Adrenal gland (tissue), 12 donors: Measurements from ENCODE around the gene LRRC36. TPM values are rescaled to one million over a fixed set of nuclear protein-coding genes. Genes with fewer than 3 reads are reported as not detected.
A peak's percentile ranks its signal among the peaks of the same experiment; 100 is the strongest.

Source experiments
- DNase-seq, 7 donors: peaks; one replicate each; pipeline ENCODE4 v3.0.0-alpha.2; 2019 to 2020
- H3K27ac ChIP-seq, 5 donors: fragments of 200-600 bp; sonication (generic) in 4 of 5; 1 replicate in 3 of 5; 2 replicates in 2 of 5; pipeline versions ENCODE4 v1.5.1 to v1.8.0; 2016 to 2020; ENCODE audit warnings: mild to moderate bottlenecking in 1 of 5
- H3K27me3 ChIP-seq: fragments of 200-600 bp; 2 replicates; pipeline ENCODE4 v1.8.0; 2021
- H3K36me3 ChIP-seq, 2 donors: fragments of 200-600 bp; replicated peaks in 1 of 2; 1 replicate in 1 of 2; 2 replicates in 1 of 2; pipeline versions ENCODE4 v1.5.1 to v1.8.0; 2018 to 2022
- H3K4me1 ChIP-seq, 2 donors: fragments of 200-600 bp; replicated peaks in 1 of 2; 1 replicate in 1 of 2; 2 replicates in 1 of 2; pipeline versions ENCODE4 v1.5.1 to v1.8.0; 2018 to 2021
- H3K4me3 ChIP-seq, 4 donors: fragments of 200-600 bp; sonication (generic) in 3 of 4; one replicate each; pipeline ENCODE4 v1.5.1; 2016 to 2018
- H3K9me3 ChIP-seq, 3 donors: fragments of 200-600 bp; sonication (generic) in 1 of 3; replicated peaks in 1 of 3; 1 replicate in 2 of 3; 2 replicates in 1 of 3; pipeline versions ENCODE4 v1.5.1 to v1.8.0; 2016 to 2021
- POLR2A ChIP-seq, 2 donors: fragments of 450-650 bp; IDR thresholded peaks; one replicate each; pipeline ENCODE4 v1.6.1; 2017; ENCODE audit warnings: antibody characterized with exemption in 2 of 2, mild to moderate bottlenecking in 2 of 2, moderate library complexity in 1 of 2
- WGBS, 4 donors: extraction: QIAGEN DNeasy Blood & Tissue Kit in 2 of 4; methylation state at CpG; one replicate each; pipeline versions ENCODE4 v1.1.5 to v1.1.7; 2013 to 2017; 5-methylcytosine and 5-hydroxymethylcytosine counted together
- intact Hi-C, 2 donors: fragments of 100-400 bp; cut with DNase I; formaldehyde crosslinking; loops; one replicate each; pipeline versions ENCODE4 v1.14.1 to v1.15.0; 2022 to 2023
- polyA plus RNA-seq, 3 donors: library from polyadenylated mRNA; stranded (reverse); fragments of 200-250 nt in 2 of 3; fragments of 350-450 nt in 1 of 3; fragmentation: Illumina TruSeq in 1 of 3; extraction: RNeasy Lipid Tissue Mini Kit (QIAGEN cat#74804) in 1 of 3; gene quantifications; one replicate each; pipeline ENCODE4 v1.2.3, GENCODE V29; 2013 to 2014
- total RNA-seq, 9 donors: library from RNA; depleted of rRNA in 4 of 9; stranded (reverse); fragments of >200 nt in 4 of 9; fragments of 120-200 nt in 1 of 9; fragmentation: NEBNext Ultra II Directional in 1 of 9; extraction: Animal tissue kit (Norgen Biotek cat#: 25700) in 1 of 9; gene quantifications; one replicate each; pipeline versions ENCODE4 v1.1.0 to v1.2.4, GENCODE V29; 2013 to 2023
- TF ChIP-seq, protein P1 (sequence below), 6 experiments: fragments of 450-650 bp in 4 of 6; fragments of 200-600 bp in 2 of 6; sonication (generic) in 1 of 6; IDR thresholded peaks; 1 replicate in 5 of 6; 2 replicates in 1 of 6; pipeline versions ENCODE4 v1.5.1 to v1.8.0; 2016 to 2021; ENCODE audit warnings: antibody characterized with exemption in 6 of 6, mild to moderate bottlenecking in 2 of 6, moderate library complexity in 1 of 6
- donor health status: healthy with polysubstance abuse.
- donor health status: Bipolar disorder and iron deficiency.
- donor health status: DM: yes; HTN: yes; CAD: no.
- donor health status: DM: no; HTN: no; CAD: no.
- donor health status: DM: no; HTN: no; CAD: no.
- donor health status: DM: yes; HTN: yes; CAD: no.

LRRC36 gene
- total and polyA plus RNA-seq, 12 donors = 0.15 to 4.7 (median 0.61) TPM; not detected in 5

DNA sequence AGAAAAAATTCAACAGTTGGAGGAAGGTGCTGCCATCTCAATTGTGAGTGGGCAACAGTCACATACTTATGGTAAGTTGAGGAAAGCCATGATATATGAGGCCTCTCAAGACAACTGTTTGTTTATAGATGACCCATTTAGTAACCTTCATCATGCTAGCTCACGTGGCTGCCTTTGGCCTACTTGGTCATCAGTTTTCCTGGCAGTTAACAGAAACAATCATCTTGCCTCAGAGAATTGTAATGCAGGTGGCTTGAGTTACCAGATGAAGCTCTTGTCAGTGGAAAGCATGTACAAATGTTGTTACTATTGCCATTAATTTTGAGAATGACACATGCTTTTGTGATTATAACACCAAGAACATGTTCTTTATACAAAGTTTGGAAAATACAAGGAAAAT, 52.0 kb downstream of the LRRC36 start:
- H3K9me3 ChIP-seq = no peaks in the 10 kb centered on the region
- DNase-seq = peak in 1 of 7 donors; percentile 14
- WGBS, 4 donors = 60 to 83% (median 69%) methylated on average over 1 of the region's 1 CpG
- H3K4me3 ChIP-seq = no peak overlapping the region
- no peaks in the 10 kb centered on the region for H3K27me3 ChIP-seq
- intact Hi-C loops = no loop called here
- no peak overlapping the region for H3K27ac ChIP-seq
- no peaks in the 10 kb centered on the region for H3K36me3 ChIP-seq
- no peaks in the 10 kb centered on the region for H3K4me1 ChIP-seq
- TF ChIP-seq, protein P1, sequence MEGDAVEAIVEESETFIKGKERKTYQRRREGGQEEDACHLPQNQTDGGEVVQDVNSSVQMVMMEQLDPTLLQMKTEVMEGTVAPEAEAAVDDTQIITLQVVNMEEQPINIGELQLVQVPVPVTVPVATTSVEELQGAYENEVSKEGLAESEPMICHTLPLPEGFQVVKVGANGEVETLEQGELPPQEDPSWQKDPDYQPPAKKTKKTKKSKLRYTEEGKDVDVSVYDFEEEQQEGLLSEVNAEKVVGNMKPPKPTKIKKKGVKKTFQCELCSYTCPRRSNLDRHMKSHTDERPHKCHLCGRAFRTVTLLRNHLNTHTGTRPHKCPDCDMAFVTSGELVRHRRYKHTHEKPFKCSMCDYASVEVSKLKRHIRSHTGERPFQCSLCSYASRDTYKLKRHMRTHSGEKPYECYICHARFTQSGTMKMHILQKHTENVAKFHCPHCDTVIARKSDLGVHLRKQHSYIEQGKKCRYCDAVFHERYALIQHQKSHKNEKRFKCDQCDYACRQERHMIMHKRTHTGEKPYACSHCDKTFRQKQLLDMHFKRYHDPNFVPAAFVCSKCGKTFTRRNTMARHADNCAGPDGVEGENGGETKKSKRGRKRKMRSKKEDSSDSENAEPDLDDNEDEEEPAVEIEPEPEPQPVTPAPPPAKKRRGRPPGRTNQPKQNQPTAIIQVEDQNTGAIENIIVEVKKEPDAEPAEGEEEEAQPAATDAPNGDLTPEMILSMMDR (IDR thresholded peaks at IDR 0.05) = no peak
- no peak for TF ChIP-seq POLR2A (IDR thresholded peaks at IDR 0.05)

DNA sequence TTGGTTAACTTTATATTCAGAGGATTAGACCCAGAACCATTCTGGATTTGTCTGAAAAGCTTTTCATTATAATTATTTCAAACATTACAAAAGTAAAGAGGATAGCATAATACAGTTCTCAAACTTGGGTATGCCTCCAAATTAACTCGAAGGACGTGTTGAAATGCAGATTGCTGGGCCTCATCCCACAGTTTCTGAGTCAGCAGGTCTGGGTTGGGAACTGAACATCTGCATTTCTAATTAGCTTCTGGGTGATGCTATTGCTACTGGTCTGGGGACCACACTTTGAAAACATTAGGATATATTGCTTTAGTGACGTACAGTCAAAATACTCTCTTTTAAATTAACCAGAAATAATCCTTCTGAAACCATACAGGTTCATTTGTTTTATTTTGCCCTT, 56.7 kb downstream of the LRRC36 start:
- Histone ChIP-seq H3K4me1 (no peaks in the 10 kb centered on the region), H3K27me3 (no peaks in the 10 kb centered on the region), H3K27ac (no peak overlapping the region), H3K9me3 (no peaks in the 10 kb centered on the region), H3K36me3 (no peaks in the 10 kb centered on the region), H3K4me3 (no peak overlapping the region)
- intact Hi-C loops = no loop called here
- DNase-seq = no peak
- WGBS, 4 donors = 80 to 97% (median 93%) methylated on average over 3 of the region's 3 CpGs
- TF ChIP-seq POLR2A (IDR thresholded peaks at IDR 0.05) = no peak
- TF ChIP-seq, protein P1 (IDR thresholded peaks at IDR 0.05) = no peak

DNA sequence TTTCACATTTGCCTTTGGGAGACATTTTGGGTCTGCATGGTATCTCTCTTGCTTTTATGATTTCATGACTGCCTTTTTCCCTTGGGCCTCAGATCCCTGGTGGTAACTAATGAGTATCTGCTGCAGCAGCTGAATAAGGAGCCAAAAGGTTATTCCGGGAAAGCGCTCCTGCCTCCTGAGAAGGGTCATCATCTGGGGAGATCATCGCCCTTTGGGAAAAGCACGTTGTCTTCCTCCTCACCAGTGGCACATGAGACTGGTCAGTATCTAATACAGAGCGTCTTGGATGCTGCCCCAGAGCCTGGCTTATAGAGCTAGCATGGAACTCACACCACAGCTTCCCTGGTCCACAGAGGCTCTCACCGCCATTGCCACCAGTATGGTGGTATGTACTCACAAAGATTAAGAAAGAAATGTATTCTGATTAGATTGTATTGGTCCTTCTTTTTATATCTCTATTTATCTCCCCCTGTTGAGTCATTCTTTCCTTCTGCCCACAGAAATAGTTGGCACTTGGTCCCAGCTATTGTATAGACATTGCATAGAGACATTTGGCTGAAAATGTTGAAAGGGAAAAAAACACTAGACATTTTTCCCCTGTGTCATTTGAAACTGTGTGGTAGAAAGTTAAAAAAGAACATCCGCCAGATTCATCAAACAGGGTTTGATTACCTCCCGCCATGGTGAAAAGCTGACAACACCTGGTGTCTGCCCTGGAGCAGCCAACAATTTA, 58.3 kb downstream of the LRRC36 start:
- TF ChIP-seq POLR2A (IDR thresholded peaks at IDR 0.05) = no peak
- TF ChIP-seq, protein P1 (IDR thresholded peaks at IDR 0.05) = no peak
- Histone ChIP-seq H3K4me1 (no peaks in the 10 kb centered on the region), H3K4me3 (no peak overlapping the region), H3K27me3 (no peaks in the 10 kb centered on the region), H3K27ac (no peak overlapping the region), H3K9me3 (no peaks in the 10 kb centered on the region), H3K36me3 (no peaks in the 10 kb centered on the region)
- peak in 1 of 7 donors; percentile 23 for DNase-seq
- intact Hi-C loops = no loop called here
- 85 to 93% (median 88%) methylated on average over 8 of the region's 8 CpGs for WGBS, 4 donors

DNA sequence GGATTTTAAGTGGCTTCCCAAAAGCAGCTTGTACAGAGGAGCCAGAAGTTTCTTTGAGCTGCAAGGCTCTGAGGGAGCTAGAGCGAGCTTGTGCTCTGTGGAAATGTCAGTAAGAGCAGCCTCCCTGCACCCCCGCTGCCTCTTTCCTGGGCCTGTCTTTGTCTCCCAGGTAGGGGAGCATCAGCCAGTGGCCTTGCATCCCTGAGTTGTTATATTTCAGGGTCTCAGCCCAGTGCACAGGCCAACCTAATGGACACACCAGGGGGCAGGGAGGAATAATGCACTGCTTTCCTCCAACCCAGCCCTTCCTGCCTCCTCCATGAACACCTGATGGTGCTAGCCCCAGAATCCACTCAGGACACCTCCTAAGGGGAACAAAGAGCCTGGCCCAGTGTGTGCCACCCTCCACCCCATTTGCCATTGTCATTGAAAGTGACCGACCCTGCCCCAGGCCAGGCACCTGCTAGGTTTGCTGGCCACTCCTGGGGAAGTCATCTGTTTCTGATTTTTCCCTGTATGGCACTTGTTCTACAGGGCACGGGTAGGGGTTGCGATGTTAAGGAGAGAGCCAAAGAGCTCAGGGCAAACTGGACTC, 60.3 kb downstream of the LRRC36 start:
- WGBS, 4 donors = 90 to 97% (median 96%) methylated on average over 5 of the region's 5 CpGs
- H3K4me3 ChIP-seq = no peak overlapping the region
- H3K27ac ChIP-seq = no peak overlapping the region
- TF ChIP-seq POLR2A (IDR thresholded peaks at IDR 0.05) = no peak
- TF ChIP-seq, protein P1 (IDR thresholded peaks at IDR 0.05) = no peak
- DNase-seq = peak in 1 of 7 donors; percentile 25
- no peaks in the 10 kb centered on the region for H3K27me3 ChIP-seq
- no peaks in the 10 kb centered on the region for H3K36me3 ChIP-seq
- H3K4me1 ChIP-seq = peaks cover 0 to 4% of the 10 kb centered on the region in 2 donors
- H3K9me3 ChIP-seq = no peaks in the 10 kb centered on the region
- intact Hi-C loops = no loop called here
